HG02642 (cell line): ENCODE results near the gene MMP15.
A peak's percentile ranks its signal among the peaks of the same experiment; 100 is the strongest.

Experiments used
- ATAC-seq: cut with Tn5 transposase; IDR thresholded peaks from one replicate; pipeline ENCODE4 v1.9.1; 2021; ENCODE audit warnings: mild to moderate bottlenecking; ENCODE audit not compliant: unreplicated experiment, poor library complexity

MMP15 gene

GRCh38 chr16:58013201-58013956, 12.2 kb upstream of the MMP15 start:
- ATAC-seq, result no peak

GRCh38 chr16:58016840-58017446, 8.6 kb upstream of the MMP15 start:
- no peak for ATAC-seq

GRCh38 chr16:58018803-58019202, 6.8 kb upstream of the MMP15 start:
- ATAC-seq, result no peak

- ATAC-seq, result no peak
Measured at GRCh38 chr16:58019866-58020538, 5.6 kb upstream of the MMP15 start.

- ATAC-seq, result no peak
Measured at GRCh38 chr16:58020628-58021521, 4.7 kb upstream of the MMP15 start.

GRCh38 chr16:58021661-58022551, 3.6 kb upstream of the MMP15 start:
- no peak for ATAC-seq

GRCh38 chr16:58022601-58023371, 2.8 kb upstream of the MMP15 start:
- no peak for ATAC-seq

GRCh38 chr16:58024486-58025350, 836 bp upstream of the MMP15 start:
- no peak for ATAC-seq

- peak; percentile 25 for ATAC-seq
Measured at GRCh38 chr16:58026139-58026704, 668 bp downstream of the MMP15 start.

- ATAC-seq, result no peak
Measured at GRCh38 chr16:58026705-58027160, 1.2 kb downstream of the MMP15 start.

- no peak for ATAC-seq
Measured at GRCh38 chr16:58027161-58027915, 1.8 kb downstream of the MMP15 start.

- no peak for ATAC-seq
Measured at GRCh38 chr16:58027916-58028455, 2.4 kb downstream of the MMP15 start.

- no peak for ATAC-seq
Measured at GRCh38 chr16:58028541-58029070, 3.1 kb downstream of the MMP15 start.

GRCh38 chr16:58029410-58029809, 3.9 kb downstream of the MMP15 start:
- no peak for ATAC-seq

GRCh38 chr16:58030136-58030840, 4.7 kb downstream of the MMP15 start:
- ATAC-seq, result no peak
